AG20443 (cell line): Measurements from ENCODE around the gene PM20D2.
A peak's percentile ranks its signal among the peaks of the same experiment; 100 is the strongest.
"Not testable (repeated sequence)": the region's sequence is repeated elsewhere in the genome, so short reads cannot be mapped to it uniquely, and the experiment has no call there.

Experiments used
- DNase-seq: peaks from one replicate; pipeline ENCODE4 v3.0.0; 2012; ENCODE audit warnings: low spot score, mixed read lengths

Gene PM20D2, protein sequence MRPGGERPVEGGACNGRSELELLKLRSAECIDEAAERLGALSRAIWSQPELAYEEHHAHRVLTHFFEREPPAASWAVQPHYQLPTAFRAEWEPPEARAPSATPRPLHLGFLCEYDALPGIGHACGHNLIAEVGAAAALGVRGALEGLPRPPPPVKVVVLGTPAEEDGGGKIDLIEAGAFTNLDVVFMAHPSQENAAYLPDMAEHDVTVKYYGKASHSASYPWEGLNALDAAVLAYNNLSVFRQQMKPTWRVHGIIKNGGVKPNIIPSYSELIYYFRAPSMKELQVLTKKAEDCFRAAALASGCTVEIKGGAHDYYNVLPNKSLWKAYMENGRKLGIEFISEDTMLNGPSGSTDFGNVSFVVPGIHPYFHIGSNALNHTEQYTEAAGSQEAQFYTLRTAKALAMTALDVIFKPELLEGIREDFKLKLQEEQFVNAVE

DNA sequence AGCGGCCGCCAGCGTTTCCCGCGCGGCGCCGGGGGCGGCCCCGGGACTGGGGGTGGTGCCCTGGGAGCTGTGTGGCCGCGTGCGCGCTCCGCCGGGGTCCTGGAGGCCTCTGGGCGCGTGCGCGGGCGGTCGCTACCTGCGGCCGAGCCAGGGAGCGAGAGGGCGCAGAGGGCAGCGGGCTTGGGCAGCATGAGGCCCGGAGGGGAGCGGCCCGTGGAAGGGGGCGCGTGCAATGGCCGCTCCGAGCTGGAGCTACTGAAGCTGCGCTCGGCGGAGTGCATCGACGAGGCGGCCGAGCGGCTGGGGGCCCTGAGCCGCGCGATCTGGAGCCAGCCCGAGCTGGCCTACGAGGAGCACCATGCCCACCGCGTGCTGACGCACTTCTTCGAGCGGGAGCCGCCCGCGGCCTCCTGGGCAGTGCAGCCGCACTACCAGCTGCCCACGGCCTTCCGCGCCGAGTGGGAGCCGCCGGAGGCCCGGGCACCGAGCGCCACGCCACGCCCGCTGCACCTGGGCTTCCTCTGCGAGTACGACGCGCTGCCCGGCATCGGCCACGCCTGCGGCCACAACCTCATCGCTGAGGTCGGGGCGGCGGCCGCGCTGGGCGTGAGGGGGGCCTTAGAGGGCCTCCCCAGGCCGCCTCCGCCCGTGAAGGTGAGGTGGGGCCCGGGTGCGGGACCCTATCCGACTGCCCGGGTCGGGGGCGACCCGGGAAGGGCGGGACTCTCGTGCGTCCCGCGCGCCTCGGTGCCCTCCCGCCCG, at the start of gene PM20D2:
TSS of gene PM20D2 (plus strand) at position 100 of the 762 bp plus-strand sequence. CDS start at position 190, 90 bp downstream.
- peak; percentile 81 for DNase-seq

GRCh38 chr6:89098461-89098860, 47.4 kb upstream of the PM20D2 start:
- no peak for DNase-seq

DNA sequence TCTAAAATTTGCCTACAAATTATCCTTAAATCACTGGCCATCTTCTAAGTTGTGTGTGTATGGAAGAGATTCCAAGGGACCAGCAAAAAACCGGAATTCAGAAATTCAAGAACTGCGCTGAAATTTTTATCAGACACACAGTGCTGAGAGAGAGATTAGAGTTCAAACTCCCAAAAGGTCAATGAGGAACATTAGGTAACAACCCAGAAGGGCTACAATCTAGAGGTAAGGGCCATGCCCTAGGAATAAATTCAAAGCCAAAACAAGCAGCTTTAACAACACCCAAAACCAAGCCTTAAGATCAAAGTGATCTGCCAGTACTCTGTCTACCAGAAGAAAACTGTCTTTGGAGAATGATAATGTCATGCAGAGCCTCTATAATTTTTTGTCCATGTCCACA, 45.7 kb upstream of the PM20D2 start:
- no peak for DNase-seq

GRCh38 chr6:89110284-89110683, 35.6 kb upstream of the PM20D2 start:
- DNase-seq = no peak

GRCh38 chr6:89111933-89112332, 33.9 kb upstream of the PM20D2 start:
- DNase-seq = no peak

DNA sequence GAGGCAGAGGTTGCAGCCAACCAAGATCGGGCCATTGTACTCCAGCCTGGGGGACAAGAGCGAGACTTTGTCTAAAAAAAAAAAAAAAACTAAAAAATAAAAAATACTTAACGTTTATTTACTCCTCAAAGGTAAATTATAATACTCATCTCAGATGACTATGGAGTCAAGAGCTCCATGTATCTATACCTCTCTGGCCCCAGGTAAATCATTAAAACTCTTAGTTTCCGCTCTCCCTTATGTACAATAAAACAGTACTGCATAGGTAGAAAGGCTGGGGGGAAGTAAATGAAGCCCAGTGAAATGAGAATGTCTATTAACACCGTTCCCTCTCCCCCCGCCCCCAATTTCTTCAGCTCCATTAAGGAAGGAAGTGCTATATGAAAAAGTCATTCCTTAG, 29.2 kb upstream of the PM20D2 start:
- no peak for DNase-seq

DNA sequence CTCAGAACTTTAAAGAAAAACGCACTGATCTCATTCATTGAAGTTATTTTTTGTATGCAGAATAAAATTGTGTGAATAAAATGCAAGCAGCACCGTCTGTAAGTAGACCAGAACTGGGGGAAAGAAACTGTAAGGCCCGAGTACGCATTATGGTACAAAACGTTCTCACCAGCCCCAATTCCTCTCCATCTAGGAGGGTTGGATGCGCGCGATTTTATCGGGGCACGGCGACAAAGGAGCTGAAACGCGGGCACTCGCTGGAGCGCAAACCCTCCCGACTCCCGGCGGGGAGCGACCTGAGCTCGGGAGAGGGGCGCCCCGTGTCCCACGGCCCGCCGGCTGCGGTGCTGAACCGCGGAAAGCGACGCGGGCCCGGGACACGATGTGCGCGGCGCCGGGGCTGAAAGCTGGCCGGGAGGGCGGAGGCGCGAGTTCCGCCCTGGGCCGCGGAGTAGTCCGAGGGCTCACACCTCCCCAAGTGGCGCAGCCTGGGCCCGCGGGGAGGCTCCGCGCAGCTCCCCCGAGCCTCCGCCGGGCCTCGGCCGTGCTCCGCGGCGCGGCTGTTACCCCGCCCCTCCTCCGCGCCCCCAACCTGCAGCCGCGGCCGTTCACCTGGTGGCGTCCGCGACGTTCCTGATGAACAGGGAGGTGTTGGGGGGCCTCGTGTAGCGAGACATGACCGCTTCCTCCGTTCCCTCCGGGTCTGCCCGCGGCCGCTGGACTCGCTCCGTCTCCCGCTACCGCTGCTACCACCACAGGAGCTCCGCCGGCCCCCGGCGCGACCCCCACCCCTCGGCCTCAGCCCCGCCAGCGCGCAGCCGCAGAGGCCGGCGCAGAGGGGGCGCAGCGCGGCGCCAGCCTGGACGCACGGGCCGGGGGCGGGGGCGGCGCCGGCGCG, 28.4 kb upstream of the PM20D2 start, which contains the start of gene SRSF12:
TSS of gene SRSF12 (minus strand) at position 861 of the 898 bp plus-strand sequence. CDS start at position 677, 184 bp downstream.
- DNase-seq = peak; percentile 86

- no peak for DNase-seq
Measured at GRCh38 chr6:89118931-89119330, 26.9 kb upstream of the PM20D2 start.

DNA sequence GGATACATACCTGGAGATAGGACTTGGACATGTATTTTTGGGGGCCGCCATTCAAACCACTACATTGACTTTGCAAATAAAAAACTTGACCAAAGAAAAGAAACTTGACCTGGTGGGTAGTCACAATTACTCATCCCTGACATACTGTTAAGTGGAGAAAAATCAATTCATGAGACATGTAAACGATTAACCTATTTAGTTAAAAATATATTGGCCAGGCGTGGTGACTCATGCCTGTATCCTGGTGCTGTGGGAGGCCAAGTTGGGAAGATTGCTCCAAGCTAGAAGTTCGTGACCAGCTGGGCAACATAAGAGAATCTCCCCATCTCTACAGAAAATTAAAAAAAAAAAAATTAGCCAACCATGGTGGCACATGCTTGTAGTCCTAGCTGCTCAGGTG, 25.5 kb upstream of the PM20D2 start:
- no peak for DNase-seq

- no peak for DNase-seq
Measured at GRCh38 chr6:89121934-89122333, 23.9 kb upstream of the PM20D2 start.

DNA sequence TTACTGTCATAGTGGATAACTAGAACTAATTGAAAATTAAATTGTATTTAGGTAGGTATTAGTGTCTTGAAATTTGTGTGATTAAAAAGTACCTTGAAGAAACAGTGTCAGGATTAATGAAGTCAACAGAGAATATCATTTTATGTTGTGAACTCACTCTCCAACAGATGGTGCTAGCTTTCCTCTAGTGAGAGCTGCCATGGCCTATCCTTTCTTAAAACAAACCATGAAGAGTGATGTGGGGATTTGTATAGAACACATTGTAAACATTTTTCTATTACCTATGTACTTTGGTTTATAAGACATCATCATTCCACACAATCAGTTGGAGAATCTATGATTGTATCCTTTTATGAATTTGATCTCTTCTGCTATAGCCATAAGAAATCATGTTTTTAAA, 23.2 kb upstream of the PM20D2 start:
- DNase-seq = peak; percentile 45

DNA sequence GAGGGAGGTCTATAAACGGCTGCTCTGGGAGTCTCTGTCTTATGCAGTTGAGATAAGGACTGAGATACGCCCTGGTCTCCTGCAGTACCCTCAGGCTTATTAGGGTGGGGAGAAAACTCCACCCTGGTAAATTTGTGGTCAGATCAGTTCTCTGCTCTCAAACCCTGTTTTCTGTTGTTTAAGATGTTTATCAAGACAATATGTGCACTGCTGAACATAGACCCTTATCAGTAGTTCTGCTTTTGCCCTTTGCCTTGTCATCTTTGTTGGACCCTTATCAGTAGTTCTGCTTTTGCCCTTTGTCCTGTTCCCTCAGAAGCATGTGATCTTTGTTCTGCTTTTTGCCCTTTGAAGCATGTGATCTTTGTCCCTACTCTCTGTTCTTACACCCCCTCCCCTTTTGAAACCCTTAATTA, 17.6 kb upstream of the PM20D2 start:
- DNase-seq = not testable (repeated sequence)

DNA sequence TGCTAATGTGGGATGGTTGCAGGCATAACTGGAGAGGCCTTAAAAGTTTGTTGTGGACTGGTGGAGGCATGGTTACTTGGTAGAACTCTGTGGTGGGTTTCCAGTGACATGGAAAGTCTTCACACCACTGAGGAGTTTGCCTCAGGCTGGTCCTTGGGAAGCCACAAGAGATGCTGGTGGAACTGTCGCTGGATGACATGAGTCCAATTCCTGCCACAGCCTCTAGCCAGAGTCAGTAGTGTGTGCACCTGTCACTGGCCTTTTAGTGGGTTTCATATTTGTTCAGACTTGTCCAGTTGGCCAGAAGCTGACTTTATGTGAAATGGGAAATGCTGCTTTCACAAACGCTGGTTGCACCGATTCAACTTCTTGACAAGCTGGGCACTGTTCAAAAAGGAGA, 14.3 kb upstream of the PM20D2 start:
- DNase-seq = no peak

DNA sequence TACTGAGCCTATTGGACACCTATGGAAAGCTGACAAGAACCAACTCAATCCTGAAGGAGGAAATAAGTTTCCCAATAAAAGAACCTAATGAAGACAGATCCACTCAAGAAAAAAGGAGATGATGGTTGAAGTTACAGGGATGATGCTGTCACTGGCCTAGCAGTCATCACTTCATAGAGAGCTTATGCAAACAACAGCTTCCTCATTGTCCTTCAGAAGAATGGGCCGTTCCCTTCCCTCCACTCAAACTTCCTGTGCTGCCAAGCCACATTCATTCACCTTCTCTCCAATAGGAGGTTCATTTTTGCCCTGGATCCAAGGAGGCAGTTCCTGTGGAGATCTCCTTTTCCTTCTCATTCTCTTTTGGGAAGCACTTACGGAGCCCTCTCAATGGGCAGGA, 13.8 kb upstream of the PM20D2 start:
- no peak for DNase-seq

- no peak for DNase-seq
Measured at GRCh38 chr6:89133981-89134380, 11.9 kb upstream of the PM20D2 start.

DNA sequence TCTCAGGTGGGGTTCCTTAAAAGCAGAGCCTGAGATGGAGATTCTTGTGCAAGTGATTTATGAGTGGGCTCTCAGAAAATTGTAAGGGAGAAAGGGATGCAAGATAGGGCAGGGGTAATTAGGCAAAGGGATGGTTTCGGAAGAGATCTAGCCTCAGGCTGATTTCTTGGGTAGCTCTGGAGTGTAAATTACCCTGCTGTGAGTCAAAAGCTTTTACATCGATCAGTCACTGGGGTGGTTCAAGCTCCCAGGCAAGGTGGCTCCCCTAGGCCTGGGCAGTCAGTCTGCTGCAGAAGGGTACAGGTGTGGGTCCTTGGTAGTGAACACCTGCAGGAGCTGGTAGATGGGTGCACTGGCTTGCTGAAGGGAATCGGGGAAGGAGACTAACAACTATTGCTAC, 11.1 kb upstream of the PM20D2 start:
- DNase-seq = no peak

DNA sequence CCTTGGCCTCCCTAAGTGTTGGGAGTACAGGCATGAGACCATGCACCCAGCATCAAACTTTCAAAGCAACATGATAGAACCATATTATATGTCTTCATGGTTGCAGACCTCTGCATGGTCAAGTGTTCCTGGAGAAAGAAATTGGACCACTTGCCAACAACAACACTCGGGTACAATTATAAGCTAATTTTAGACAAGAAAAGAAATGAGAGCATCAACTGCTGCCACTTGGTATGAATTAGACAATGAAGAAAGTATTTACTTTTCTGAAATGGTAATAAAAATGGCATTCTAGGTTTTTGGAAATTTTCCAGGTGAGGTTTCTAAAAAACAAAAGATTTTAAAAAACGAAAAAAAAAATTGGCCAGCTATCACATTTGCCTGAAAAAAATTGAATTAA, 7.7 kb upstream of the PM20D2 start:
- no peak for DNase-seq

- no peak for DNase-seq
Measured at GRCh38 chr6:89139509-89140346, 6.1 kb upstream of the PM20D2 start.

DNA sequence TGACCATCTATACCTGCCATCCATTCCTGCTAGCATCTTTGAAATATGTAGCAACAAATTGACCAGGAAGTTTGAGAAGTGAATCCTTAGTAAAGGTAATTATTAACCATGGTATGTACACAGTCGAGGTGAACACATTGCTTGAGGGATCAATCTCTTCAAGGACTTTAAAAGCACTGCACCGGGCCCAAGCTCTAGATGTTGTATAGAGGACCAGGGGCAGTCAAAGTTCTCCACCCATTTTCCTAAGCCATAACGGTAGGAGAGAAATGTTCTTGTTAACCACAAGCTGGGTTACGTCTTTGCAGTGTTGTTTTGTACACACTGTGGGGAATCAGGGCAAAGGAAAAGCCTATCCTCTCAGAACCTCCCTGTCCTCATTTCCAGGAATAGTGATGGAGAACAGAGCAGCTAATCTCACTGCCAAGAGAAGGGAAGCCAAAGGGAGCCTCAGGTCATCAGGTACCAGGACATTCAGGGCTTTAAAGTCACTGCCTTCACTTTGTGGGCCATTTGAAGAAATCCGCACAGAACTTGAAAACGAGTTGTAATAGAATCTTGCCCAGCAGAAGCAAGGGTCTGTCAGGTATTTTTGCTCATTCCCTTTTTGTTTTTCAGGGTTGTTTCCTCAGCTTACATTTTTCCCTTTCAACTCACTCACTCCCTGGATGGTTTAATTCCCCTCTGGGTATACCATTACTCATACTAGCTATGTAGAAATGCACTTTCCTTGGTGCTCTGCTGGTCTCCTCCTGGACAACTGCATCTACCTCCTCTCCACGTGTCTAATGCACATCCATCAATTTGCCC, 5.3 kb upstream of the PM20D2 start:
- DNase-seq = no peak

GRCh38 chr6:89144354-89144906, 1.4 kb upstream of the PM20D2 start:
- no peak for DNase-seq
